ENCODE results near the gene RCL1.

DNA sequence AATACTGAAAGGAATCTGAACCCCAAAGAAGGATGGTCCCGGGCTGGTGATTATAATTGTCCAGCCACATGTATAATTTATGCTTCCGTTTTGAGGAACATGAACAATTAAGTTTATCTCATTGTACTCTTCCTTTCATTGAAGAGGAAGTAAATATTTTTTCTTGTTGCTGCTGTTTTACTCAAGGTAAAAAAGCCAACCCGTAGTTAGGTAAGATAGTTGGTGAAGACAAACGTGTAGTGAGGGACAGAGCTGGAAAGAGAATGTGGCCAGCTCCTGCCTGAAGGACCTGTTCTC, 5.1 kb downstream of the RCL1 start:
- TF ChIP-seq, protein P1, sequence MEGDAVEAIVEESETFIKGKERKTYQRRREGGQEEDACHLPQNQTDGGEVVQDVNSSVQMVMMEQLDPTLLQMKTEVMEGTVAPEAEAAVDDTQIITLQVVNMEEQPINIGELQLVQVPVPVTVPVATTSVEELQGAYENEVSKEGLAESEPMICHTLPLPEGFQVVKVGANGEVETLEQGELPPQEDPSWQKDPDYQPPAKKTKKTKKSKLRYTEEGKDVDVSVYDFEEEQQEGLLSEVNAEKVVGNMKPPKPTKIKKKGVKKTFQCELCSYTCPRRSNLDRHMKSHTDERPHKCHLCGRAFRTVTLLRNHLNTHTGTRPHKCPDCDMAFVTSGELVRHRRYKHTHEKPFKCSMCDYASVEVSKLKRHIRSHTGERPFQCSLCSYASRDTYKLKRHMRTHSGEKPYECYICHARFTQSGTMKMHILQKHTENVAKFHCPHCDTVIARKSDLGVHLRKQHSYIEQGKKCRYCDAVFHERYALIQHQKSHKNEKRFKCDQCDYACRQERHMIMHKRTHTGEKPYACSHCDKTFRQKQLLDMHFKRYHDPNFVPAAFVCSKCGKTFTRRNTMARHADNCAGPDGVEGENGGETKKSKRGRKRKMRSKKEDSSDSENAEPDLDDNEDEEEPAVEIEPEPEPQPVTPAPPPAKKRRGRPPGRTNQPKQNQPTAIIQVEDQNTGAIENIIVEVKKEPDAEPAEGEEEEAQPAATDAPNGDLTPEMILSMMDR (conservative IDR thresholded peaks at IDR 0.05; ENCODE audit: low read depth, low read length) = no peak
- no peak for TF ChIP-seq EZH2phosphoT487 (IDR thresholded peaks at IDR 0.05; ENCODE audit: borderline replicate concordance, low read length)

Measured in PC-3 (cell line).